ENCODE results near the gene KLF18. TPM values are rescaled to one million over a fixed set of nuclear protein-coding genes. Genes with fewer than 3 reads are reported as not detected.
"Not testable (repeated sequence)": the region's sequence is repeated elsewhere in the genome, so short reads cannot be mapped to it uniquely, and the experiment has no call there.

The KLF18 gene
- total and polyA plus RNA-seq, 10 donors, result not detected

GRCh38 chr1:44146536-44147361 is 5.3 kb upstream of the KLF18 start:
- Histone ChIP-seq H3K4me1 (no peaks in the 10 kb centered on the region), H3K36me3 (no peaks in the 10 kb centered on the region), H3K27me3 (replicated peaks in 1 of 7) (peaks cover 0 to 21% (median 0%) of the 10 kb centered on the region in 7 donors), H3K4me3 (no peak overlapping the region), H3K9me3 (peaks cover 3 to 46% (median 38%) of the 10 kb centered on the region in 8 donors), H3K27ac (no peak overlapping the region)
- intact Hi-C loops (cut with DNase I; ENCODE audit: low total_unique reads), result no loop called here
- WGBS, 5 donors, result 86 to 96% (median 94%) methylated on average over 28 of the region's 28 CpGs
- no peak for DNase-seq
- TF ChIP-seq POLR2A (IDR thresholded peaks at IDR 0.05), result no peak

- H3K36me3 ChIP-seq, result no peaks in the 10 kb centered on the region
- 87 to 94% (median 92%) methylated on average over 2 of the region's 2 CpGs for WGBS, 5 donors
- no peaks in the 10 kb centered on the region for H3K4me1 ChIP-seq
- no peak for TF ChIP-seq POLR2A (IDR thresholded peaks at IDR 0.05)
- no peak for TF ChIP-seq POLR2AphosphoS5 (IDR thresholded peaks at IDR 0.05)
- TF ChIP-seq, protein P1, sequence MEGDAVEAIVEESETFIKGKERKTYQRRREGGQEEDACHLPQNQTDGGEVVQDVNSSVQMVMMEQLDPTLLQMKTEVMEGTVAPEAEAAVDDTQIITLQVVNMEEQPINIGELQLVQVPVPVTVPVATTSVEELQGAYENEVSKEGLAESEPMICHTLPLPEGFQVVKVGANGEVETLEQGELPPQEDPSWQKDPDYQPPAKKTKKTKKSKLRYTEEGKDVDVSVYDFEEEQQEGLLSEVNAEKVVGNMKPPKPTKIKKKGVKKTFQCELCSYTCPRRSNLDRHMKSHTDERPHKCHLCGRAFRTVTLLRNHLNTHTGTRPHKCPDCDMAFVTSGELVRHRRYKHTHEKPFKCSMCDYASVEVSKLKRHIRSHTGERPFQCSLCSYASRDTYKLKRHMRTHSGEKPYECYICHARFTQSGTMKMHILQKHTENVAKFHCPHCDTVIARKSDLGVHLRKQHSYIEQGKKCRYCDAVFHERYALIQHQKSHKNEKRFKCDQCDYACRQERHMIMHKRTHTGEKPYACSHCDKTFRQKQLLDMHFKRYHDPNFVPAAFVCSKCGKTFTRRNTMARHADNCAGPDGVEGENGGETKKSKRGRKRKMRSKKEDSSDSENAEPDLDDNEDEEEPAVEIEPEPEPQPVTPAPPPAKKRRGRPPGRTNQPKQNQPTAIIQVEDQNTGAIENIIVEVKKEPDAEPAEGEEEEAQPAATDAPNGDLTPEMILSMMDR (IDR thresholded peaks at IDR 0.05 in 8 of 11, conservative IDR thresholded peaks at IDR 0.05 in 3 of 11), result no peak
- H3K27me3 ChIP-seq (replicated peaks in 1 of 7), result peaks cover 0 to 11% (median 0%) of the 10 kb centered on the region in 7 donors
- intact Hi-C loops (cut with DNase I; ENCODE audit: low total_unique reads), result no loop called here
- peaks cover 3 to 46% (median 38%) of the 10 kb centered on the region in 8 donors for H3K9me3 ChIP-seq
- no peak overlapping the region for H3K27ac ChIP-seq
- H3K4me3 ChIP-seq, result no peak overlapping the region
- no peak for DNase-seq
Observed at GRCh38 chr1:44144962-44145756, 3.7 kb upstream of the KLF18 start.

DNA sequence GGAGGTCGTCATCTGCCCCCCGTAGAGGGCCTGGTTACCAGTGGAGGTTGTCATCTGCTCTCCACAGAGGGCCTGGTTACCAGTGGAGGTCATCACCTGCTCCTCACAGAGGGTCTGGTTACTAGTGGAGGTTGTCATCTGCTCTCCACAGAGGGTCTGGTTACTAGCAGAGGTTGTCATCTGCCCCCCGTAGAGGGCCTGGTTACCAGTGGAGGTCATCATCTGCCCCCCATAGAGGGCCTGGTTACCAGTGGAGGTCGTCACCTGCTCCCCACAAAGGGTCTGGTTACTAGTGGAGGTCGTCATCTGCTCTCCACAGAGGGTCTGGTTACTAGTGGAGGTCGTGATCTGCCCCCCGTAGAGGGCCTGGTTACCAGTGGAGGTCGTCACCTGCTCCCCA is 1.9 kb downstream of the KLF18 start:
- Histone ChIP-seq H3K9me3 (peaks cover 0 to 20% (median 14%) of the 10 kb centered on the region in 8 donors), H3K27me3 (replicated peaks in 1 of 7) (peaks cover 0 to 20% (median 0%) of the 10 kb centered on the region in 7 donors)
- H3K36me3 ChIP-seq; DNase-seq; intact Hi-C loops (cut with DNase I; ENCODE audit: low total_unique reads); H3K4me3 ChIP-seq; H3K27ac ChIP-seq; H3K4me1 ChIP-seq: not testable (repeated sequence)
- WGBS, 5 donors, result 77 to 89% (median 82%) methylated on average over 7 to 8 of the region's 8 CpGs

DNA sequence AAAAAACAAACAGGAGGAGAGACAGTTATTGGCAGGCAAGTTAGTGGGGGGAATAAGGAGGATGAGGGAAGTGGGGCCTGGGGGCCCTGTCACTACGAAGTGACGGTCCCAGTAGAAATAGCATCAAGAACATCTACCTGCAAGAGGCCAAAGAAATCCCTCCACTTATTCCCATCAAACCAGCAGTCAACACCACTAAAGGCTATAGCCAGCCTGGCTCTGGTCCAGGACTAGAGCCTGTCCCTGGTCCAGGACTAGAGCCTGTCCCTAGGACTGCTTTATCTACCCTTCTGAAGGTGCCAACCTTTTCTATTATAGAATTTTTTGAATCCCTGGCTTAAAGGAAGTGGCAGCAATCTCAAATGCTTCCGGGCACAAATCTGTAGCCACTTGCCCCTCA is 3.2 kb downstream of the KLF18 start:
- TF ChIP-seq, protein P1 (IDR thresholded peaks at IDR 0.05 in 8 of 11, conservative IDR thresholded peaks at IDR 0.05 in 3 of 11), result no peak
- no peak for TF ChIP-seq POLR2AphosphoS5 (IDR thresholded peaks at IDR 0.05)
- no peak overlapping the region for H3K4me3 ChIP-seq
- WGBS, 5 donors, result 82 to 90% (median 86%) methylated on average over 3 of the region's 3 CpGs

DNA sequence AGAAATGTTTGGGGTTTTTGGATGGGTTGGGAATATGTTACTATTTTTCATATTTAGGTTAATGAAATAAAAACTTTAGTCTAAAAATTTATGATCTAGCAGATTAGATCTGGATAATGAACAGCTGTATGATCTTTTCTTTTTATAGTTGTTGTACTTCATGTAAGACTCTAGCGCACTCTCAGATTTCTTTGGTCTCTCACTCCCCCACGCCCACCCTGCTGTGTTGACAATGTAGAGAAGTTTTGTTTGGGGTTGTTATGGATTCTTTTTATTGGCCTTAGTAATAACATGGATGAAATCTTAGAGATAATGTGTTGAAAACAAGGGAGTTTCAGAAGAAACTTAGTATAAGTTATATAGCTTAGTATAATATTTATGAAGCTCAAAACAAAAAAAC is 5.5 kb downstream of the KLF18 start:
- TF ChIP-seq, protein P1 (IDR thresholded peaks at IDR 0.05 in 8 of 11, conservative IDR thresholded peaks at IDR 0.05 in 3 of 11), result no peak
- TF ChIP-seq POLR2A (IDR thresholded peaks at IDR 0.05), result no peak
- TF ChIP-seq POLR2AphosphoS5 (IDR thresholded peaks at IDR 0.05), result no peak
- intact Hi-C loops (cut with DNase I; ENCODE audit: low total_unique reads), result no loop called here
- H3K4me3 ChIP-seq, result no peak overlapping the region
- H3K27me3 ChIP-seq (replicated peaks in 1 of 7), result peaks cover 0 to 18% (median 0%) of the 10 kb centered on the region in 7 donors
- H3K4me1 ChIP-seq, result no peaks in the 10 kb centered on the region
- no peak for DNase-seq
- no peaks in the 10 kb centered on the region for H3K36me3 ChIP-seq
- no peaks in the 10 kb centered on the region for H3K9me3 ChIP-seq
- no peak overlapping the region for H3K27ac ChIP-seq
- WGBS, 5 donors, result 65 to 88% (median 84%) methylated on average over 2 of the region's 2 CpGs

More for the DNA sequence above, 3.2 kb downstream of the KLF18 start:
- no peak for DNase-seq
- Histone ChIP-seq H3K27ac (no peak overlapping the region), H3K27me3 (replicated peaks in 1 of 7) (peaks cover 0 to 20% (median 0%) of the 10 kb centered on the region in 7 donors), H3K9me3 (peaks cover 0 to 7% (median under 1%) of the 10 kb centered on the region in 8 donors), H3K4me1 (no peaks in the 10 kb centered on the region), H3K36me3 (no peaks in the 10 kb centered on the region)
- intact Hi-C loops (cut with DNase I; ENCODE audit: low total_unique reads), result no loop called here
